Measurements from ENCODE around the gene CTXND1.
"Not testable (repeated sequence)": the region's sequence is repeated elsewhere in the genome, so short reads cannot be mapped to it uniquely, and the experiment has no call there.

Gene CTXND1

GRCh38 chr15:80252121-80252518, at the start of gene CTXND1:
Gene CTXND1, minus strand, starts transcription at chr15:80252213. Its CDS starts 50,264 bp downstream, at chr15:80201949.
- no peak for DNase-seq

DNA sequence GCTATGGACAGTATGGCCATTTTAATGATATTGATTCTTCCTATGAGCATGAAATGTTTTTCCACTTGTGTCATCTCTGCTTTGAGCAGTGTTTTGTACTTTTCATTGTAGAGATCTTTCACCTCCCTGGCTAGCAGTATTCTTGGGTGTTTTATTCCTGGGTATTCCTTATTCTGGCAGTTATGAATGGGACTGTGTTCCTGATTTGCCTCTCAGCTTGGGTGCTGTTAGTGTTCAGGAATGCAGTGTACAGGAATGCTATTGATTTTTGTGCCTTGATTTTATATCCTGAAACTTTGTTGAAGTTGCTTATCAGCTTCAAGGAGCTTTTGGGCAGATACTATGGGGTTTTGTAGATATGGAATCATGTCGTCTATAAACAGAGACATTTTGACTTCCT, 49.5 kb upstream of the CTXND1 start:
- no peak for DNase-seq

DNA sequence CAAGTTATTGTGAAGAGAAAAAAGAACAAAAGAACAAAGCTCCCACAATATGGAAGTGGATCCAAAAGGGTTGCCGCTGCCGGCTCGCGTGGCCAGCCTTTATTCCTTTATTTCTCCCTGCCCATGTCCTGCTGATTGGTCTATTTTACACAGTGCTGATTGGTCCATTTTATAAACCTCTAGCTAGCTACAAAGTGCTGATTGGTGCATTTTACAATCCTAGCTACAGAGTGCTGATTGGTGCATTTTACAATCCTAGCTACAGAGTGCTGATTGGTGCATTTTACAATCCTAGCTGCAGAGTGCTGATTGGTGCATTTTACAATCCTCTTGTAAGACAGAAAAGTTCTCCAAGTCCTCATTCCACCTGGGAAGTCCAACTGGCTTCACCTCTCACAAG, 43.8 kb upstream of the CTXND1 start:
- not testable (repeated sequence) for DNase-seq

- no peak for DNase-seq
Observed at GRCh38 chr15:80292079-80292478, 40.1 kb upstream of the CTXND1 start.

DNA sequence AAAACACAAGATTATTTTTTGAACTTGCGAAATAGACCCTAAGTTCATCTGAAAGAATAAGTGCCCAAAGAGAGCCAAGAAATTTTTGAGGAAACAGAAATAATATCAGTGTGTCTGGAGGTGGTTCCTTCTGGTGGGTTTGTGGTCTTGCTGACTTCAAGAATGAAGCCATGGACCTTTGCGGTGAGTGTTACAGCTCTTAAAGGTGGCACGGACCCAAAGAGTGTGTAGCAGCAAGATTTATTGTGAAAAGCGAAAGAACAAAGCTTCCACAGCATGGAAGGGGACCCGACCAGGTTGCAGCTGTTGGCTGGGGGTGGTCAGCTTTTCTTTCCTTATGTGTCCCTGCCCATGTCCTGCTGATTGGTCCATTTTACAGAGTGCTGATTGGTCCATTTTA, 38.9 kb upstream of the CTXND1 start:
- DNase-seq, result not testable (repeated sequence)

DNA sequence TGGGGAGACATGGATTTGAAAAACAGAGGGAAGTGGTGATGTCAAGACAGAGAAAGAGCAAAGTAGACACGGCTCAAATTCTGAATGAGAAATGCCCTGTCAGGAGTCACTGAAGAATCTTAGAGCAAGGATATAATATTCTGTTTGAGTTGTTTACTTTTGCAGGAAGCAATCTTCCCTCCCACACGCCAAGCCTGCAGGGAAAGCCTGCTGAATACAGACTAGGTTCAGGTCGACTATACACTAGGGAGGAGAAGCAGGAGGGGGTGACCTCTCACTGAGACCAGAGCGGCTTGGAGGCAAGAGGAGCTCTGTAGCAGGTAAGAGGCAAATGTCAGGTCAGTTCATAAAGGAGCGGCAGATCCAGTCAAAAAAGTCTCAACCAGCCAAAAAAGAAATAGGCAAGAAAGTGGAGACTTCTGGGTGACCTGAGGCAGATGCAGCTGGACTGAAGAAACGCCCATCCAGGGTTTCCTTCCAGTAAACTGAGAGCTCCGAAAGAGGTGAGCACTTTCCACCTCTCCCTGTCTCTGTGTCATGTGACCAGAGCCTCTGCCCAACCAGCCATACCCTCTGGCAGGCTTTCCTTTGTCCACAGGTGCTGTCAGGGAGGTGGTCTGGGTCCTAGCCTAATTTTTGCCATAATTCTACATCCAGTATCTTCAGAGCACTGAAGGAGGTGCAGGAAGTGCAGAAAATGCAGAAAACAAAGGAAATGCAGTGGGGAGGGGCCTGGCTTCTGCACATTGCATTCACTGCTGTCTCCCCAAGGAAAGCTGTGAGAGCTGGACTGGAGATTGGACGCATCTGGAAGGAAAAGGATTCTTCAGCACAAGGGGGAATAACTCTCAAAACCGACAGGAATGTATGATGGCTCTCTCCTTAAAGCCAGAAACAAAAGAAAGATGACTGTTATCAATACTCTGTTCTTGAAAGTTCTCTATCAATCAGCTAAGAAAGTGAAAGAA, 37.8 kb upstream of the CTXND1 start:
- no peak for DNase-seq

GRCh38 chr15:80288131-80288530, 36.1 kb upstream of the CTXND1 start:
- DNase-seq, result no peak

GRCh38 chr15:80286055-80286454, 34.0 kb upstream of the CTXND1 start:
- DNase-seq, result no peak

GRCh38 chr15:80285379-80285778, 33.4 kb upstream of the CTXND1 start:
- no peak for DNase-seq

GRCh38 chr15:80283531-80283930, 31.5 kb upstream of the CTXND1 start:
- no peak for DNase-seq

DNA sequence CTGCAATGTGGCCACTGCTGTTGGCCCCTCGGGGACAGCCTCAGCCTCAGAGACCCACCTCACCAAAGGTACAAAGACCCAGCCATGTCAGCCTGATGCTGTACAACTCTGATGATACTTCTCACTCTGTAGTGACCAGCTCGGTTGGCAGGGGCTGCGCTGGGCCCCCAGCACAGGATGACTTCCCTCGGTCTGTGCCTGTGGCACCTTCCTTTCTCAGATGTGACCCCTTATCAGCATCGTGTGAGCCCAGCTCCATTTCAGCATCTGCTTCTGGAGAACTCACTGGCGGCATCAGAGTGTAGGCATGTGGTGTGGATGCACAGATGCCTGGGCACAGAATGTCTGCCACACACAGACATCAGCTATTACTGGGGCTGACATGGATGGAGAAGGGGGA, 25.1 kb upstream of the CTXND1 start:
- no peak for DNase-seq

DNA sequence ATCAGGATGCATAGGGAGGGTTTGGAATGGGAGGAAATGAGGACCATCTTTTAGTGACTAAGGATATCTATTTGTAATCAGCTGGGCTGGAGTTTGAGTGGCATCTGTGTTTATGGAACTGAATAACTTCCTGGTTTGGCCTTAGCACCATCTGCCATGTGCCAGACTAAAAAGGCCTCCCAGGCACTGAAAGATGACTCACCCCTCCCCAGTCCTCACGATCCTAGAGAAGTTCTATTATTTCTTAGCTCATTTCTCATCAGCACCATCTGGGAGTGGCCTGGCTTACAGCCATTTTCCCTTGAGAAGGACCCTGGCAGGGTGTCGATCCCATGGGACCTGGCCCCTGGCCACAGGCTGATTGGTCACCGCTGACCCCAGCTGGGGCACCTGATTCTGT, 23.9 kb upstream of the CTXND1 start:
- no peak for DNase-seq

GRCh38 chr15:80274996-80275395, 23.0 kb upstream of the CTXND1 start:
- no peak for DNase-seq

DNA sequence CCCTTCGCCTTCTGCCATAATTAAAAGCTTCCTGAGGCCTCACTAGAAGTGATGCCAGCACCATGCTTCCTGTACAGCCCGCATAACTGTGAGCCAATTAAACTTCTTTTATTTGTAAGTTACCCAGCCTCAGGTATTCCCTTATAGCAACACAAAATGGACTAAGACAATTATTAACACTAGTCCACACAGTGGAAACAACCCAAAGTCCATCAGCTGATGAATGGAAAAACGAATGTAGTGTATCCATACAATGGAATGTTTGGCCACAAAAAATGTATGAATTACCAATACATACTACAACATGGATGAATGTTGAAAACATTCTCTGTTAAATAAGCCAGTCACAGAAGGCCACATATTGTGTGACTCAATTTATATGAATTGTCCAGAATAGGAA, 22.5 kb upstream of the CTXND1 start:
- DNase-seq, result no peak

DNA sequence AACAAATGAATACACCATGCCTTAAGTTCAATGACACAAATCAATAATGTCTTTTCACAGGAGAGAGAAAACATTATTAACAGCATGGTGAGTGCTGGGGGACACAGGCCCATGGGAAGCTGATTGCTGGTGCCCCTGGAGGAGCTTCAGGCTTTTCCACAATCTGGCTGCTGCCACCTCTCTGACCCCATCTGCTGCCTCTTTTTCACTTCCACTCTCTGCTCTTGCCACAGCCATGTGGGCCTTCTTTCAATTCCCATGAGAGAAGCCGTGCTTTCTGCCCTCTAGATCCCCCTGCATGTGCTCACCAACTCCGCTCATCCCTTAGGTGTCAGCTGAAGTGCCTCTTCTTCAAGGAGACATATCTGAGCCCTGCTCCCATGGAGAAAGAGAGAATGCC, 21.0 kb upstream of the CTXND1 start:
- no peak for DNase-seq

- no peak for DNase-seq
Observed at GRCh38 chr15:80270472-80270871, 18.5 kb upstream of the CTXND1 start.

DNA sequence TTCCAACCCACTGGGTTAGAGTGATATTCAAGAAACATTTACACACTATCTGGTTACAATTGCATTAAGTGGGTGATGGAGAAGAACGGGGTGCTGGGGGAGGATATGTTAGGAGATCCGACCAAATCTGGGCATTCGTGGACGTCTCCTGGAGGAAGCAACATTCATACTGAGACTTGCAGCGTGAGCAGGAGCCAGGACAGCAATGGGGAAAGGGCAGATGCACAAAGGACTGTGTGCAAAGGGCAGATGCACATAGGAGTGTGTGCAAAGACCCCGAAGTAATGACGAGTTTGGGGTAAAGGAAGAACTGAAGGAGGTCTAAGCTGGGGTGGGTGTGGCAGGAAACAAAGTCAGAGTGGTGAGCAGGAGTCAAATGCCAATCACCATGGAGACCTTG, 16.1 kb upstream of the CTXND1 start:
- DNase-seq, result no peak

DNA sequence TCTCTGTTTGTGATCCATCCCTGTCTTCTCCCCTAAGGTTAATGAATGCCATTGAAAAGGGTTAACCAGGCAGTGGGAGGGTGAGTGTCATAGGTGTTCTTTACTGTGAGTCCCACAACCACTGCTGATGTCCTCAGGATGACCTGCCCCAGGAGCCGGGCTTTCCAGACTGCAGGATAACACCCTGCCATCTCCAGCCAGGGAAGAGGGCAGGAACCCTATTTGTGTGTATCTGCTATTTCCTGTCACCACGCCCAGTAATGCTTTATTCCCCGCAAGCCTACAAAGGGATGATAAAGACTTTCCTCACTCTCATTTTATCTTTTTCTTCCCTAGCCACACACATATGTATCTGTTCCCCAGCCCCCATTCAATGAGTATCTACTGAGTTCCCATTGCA, 15.6 kb upstream of the CTXND1 start:
- no peak for DNase-seq

- no peak for DNase-seq
Observed at GRCh38 chr15:80266745-80267144, 14.7 kb upstream of the CTXND1 start.

GRCh38 chr15:80266113-80266512, 14.1 kb upstream of the CTXND1 start:
- no peak for DNase-seq

DNA sequence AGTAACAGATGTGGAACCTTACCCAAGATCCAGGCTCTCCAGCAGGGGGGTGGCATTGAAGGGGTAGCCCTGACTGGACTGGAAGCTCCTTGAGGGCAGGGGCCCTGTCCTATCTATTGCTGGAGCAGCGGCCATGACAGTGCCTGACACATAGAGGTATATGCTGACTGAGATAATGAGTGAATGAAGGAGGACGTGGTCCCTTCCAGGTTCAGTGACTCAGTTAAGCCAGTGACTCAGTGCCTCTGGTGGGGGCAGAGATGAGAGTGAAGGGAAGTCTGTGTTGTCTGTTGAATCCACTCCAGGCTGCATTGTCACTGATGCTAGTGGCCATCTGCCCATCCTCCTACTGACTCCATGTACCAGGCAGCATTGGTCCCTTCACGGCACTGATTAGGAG, 13.0 kb upstream of the CTXND1 start:
- no peak for DNase-seq

- DNase-seq, result no peak
Observed at GRCh38 chr15:80264031-80264430, 12.0 kb upstream of the CTXND1 start.

- DNase-seq, result no peak
Observed at GRCh38 chr15:80260551-80260950, 8.5 kb upstream of the CTXND1 start.

DNA sequence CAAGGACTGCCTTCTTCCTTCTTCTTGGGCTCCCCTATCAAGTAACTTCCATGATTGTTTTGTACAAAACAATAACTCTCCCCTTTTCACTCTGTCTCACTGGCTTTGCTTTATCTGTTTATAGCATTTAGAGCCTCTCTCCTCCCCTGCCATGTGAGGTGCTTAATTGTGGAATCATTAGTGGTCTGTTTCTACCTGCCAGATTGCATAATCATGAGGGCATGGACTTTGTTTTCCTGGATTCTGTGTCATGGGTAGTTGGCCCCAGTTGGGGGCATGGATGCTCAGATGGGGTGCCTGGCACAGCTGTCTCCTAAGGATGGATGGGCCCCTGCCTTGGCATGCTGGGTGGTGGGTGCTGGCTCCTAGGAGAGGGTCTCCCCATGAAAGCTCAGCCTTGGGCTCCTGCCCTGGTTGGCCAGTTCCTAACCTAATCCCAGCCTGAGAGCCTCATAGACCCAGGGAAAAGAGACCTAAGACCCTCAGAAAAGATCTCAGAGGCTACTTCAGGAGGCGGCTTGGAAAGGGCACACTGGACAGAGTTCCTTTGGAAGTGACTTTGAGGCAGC, 8.0 kb upstream of the CTXND1 start:
- DNase-seq, result no peak
